Measurements from ENCODE around the gene NOXRED1. TPM values are rescaled to one million over a fixed set of nuclear protein-coding genes. Genes with fewer than 3 reads are reported as not detected.

Gene NOXRED1
- polyA plus RNA-seq, 1 donor from 2014 or later, result 0.19 TPM

DNA sequence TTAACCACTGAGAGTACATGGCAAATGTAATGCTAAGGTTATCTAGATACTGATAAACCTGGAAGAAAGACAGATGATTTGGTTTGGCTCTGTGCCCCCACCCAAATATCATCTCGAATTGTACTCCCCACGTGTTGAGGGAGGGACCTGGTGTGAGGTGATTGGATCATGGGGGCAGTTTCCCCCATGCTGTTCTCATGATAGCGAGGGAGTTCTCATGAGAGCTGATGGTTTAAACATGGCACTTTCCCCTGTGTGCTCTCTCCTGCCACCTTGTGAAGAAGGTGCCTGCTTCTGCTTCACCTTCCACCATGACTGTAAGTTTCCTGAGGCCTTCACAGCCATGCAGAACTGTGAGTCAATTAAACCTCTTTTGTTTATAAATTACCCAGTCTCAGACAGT, 14.2 kb downstream of the NOXRED1 start:
- H3F3A ChIP-seq (ENCODE audit: insufficient read depth, low read length, poor library complexity, severe bottlenecking), result no peaks in the 10 kb centered on the region
- H3K4me2 ChIP-seq (ENCODE audit: low read length), result no peak overlapping the region
- H3K9me2 ChIP-seq (ENCODE audit: insufficient read depth, low read length), result no peaks in the 10 kb centered on the region
- H3K27ac ChIP-seq (ENCODE audit: low read length), result no peak overlapping the region
- no peaks in the 10 kb centered on the region for H3K36me3 ChIP-seq (ENCODE audit: insufficient read depth, low read length)
- no peak overlapping the region for H2AFZ ChIP-seq (ENCODE audit: low read depth, low read length)
- no peak overlapping the region for H3K4me3 ChIP-seq (ENCODE audit: low read length)
- TF ChIP-seq RAD21 (conservative IDR thresholded peaks at IDR 0.05) (no peak), MXI1 (conservative IDR thresholded peaks at IDR 0.05; ENCODE audit: poor library complexity, severe bottlenecking) (no peak), POLR2AphosphoS5 (IDR thresholded peaks at IDR 0.05) (no peak), EZH2 (IDR thresholded peaks at IDR 0.05; ENCODE audit: borderline replicate concordance, insufficient read depth, low read length, poor library complexity, severe bottlenecking) (no peak), EP300 (conservative IDR thresholded peaks at IDR 0.05; ENCODE audit: poor library complexity, severe bottlenecking) (no peak), TAF1 (IDR thresholded peaks at IDR 0.05; ENCODE audit: low read depth) (no peak), SMC3 (conservative IDR thresholded peaks at IDR 0.05; ENCODE audit: poor library complexity) (no peak)
- TF ChIP-seq, protein P1, sequence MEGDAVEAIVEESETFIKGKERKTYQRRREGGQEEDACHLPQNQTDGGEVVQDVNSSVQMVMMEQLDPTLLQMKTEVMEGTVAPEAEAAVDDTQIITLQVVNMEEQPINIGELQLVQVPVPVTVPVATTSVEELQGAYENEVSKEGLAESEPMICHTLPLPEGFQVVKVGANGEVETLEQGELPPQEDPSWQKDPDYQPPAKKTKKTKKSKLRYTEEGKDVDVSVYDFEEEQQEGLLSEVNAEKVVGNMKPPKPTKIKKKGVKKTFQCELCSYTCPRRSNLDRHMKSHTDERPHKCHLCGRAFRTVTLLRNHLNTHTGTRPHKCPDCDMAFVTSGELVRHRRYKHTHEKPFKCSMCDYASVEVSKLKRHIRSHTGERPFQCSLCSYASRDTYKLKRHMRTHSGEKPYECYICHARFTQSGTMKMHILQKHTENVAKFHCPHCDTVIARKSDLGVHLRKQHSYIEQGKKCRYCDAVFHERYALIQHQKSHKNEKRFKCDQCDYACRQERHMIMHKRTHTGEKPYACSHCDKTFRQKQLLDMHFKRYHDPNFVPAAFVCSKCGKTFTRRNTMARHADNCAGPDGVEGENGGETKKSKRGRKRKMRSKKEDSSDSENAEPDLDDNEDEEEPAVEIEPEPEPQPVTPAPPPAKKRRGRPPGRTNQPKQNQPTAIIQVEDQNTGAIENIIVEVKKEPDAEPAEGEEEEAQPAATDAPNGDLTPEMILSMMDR (IDR thresholded peaks at IDR 0.05; ENCODE audit: poor library complexity, severe bottlenecking), result no peak
- TF ChIP-seq, protein P2, sequence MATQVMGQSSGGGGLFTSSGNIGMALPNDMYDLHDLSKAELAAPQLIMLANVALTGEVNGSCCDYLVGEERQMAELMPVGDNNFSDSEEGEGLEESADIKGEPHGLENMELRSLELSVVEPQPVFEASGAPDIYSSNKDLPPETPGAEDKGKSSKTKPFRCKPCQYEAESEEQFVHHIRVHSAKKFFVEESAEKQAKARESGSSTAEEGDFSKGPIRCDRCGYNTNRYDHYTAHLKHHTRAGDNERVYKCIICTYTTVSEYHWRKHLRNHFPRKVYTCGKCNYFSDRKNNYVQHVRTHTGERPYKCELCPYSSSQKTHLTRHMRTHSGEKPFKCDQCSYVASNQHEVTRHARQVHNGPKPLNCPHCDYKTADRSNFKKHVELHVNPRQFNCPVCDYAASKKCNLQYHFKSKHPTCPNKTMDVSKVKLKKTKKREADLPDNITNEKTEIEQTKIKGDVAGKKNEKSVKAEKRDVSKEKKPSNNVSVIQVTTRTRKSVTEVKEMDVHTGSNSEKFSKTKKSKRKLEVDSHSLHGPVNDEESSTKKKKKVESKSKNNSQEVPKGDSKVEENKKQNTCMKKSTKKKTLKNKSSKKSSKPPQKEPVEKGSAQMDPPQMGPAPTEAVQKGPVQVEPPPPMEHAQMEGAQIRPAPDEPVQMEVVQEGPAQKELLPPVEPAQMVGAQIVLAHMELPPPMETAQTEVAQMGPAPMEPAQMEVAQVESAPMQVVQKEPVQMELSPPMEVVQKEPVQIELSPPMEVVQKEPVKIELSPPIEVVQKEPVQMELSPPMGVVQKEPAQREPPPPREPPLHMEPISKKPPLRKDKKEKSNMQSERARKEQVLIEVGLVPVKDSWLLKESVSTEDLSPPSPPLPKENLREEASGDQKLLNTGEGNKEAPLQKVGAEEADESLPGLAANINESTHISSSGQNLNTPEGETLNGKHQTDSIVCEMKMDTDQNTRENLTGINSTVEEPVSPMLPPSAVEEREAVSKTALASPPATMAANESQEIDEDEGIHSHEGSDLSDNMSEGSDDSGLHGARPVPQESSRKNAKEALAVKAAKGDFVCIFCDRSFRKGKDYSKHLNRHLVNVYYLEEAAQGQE (IDR thresholded peaks at IDR 0.05; ENCODE audit: borderline replicate concordance), result no peak
- no peaks in the 10 kb centered on the region for H3K79me2 ChIP-seq (replicated peaks; ENCODE audit: insufficient read depth, low read length)
- no peaks in the 10 kb centered on the region for H4K20me1 ChIP-seq (ENCODE audit: insufficient read depth)
- H3K9ac ChIP-seq (ENCODE audit: low read length), result no peak overlapping the region
- no peaks in the 10 kb centered on the region for H3K9me3 ChIP-seq (ENCODE audit: low read length)
- H3K27me3 ChIP-seq (ENCODE audit: insufficient read depth, low read depth, low read length), result no peaks in the 10 kb centered on the region

GRCh38 chr14:77407158-77407557, 16.2 kb downstream of the NOXRED1 start:
- no peaks in the 10 kb centered on the region for H4K20me1 ChIP-seq (ENCODE audit: insufficient read depth)
- no peak overlapping the region for H2AFZ ChIP-seq (ENCODE audit: low read depth, low read length)
- H3K9me2 ChIP-seq (ENCODE audit: insufficient read depth, low read length), result no peaks in the 10 kb centered on the region
- TF ChIP-seq, protein P1 (IDR thresholded peaks at IDR 0.05; ENCODE audit: poor library complexity, severe bottlenecking), result no peak
- no peak for TF ChIP-seq POLR2AphosphoS5 (IDR thresholded peaks at IDR 0.05)
- TF ChIP-seq, protein P2 (IDR thresholded peaks at IDR 0.05; ENCODE audit: borderline replicate concordance), result no peak
- no peak overlapping the region for H3K9ac ChIP-seq (ENCODE audit: low read length)
- no peaks in the 10 kb centered on the region for H3K27me3 ChIP-seq (ENCODE audit: insufficient read depth, low read depth, low read length)
- H3K27ac ChIP-seq (ENCODE audit: low read length), result no peak overlapping the region
- H3K9me3 ChIP-seq (ENCODE audit: low read length), result no peaks in the 10 kb centered on the region
- no peak overlapping the region for H3K4me2 ChIP-seq (ENCODE audit: low read length)
- no peaks in the 10 kb centered on the region for H3K79me2 ChIP-seq (replicated peaks; ENCODE audit: insufficient read depth, low read length)
- no peaks in the 10 kb centered on the region for H3F3A ChIP-seq (ENCODE audit: insufficient read depth, low read length, poor library complexity, severe bottlenecking)
- no peaks in the 10 kb centered on the region for H3K36me3 ChIP-seq (ENCODE audit: insufficient read depth, low read length)
- no peak overlapping the region for H3K4me3 ChIP-seq (ENCODE audit: low read length)

All from neural cell (in vitro differentiated cells).